Fibroblast of mammary gland (primary cell): Measurements from ENCODE around the gene ITGAD.

Experiments used
- DNase-seq: peaks from one replicate; pipeline ENCODE4 v3.0.0-alpha.2; 2010; ENCODE audit warnings: low read depth
- H3K4me3 ChIP-seq: 2 replicates; pipeline ENCODE4 v1.5.1; 2011; ENCODE audit warnings: low read depth, mild to moderate bottlenecking, low read length, moderate library complexity; ENCODE audit not compliant: control insufficient read depth
- CTCF ChIP-seq: conservative IDR thresholded peaks from 2 replicates; pipeline ENCODE4 v1.5.1; 2011; ENCODE audit warnings: low read depth, low read length, inconsistent platforms; ENCODE audit not compliant: control insufficient read depth, insufficient read depth

ITGAD gene

GRCh38 chr16:31402687-31403086, 9.6 kb downstream of the ITGAD start:
- TF ChIP-seq CTCF, result no peak
- no peak overlapping the region for H3K4me3 ChIP-seq
- peak; percentile 21 for DNase-seq

- peak overlapping the region; percentile 69 for H3K4me3 ChIP-seq
- TF ChIP-seq CTCF, result no peak
These were observed 10.6 kb downstream of the ITGAD start for GRCh38 chr16:31403590-31404352.

GRCh38 chr16:31404353-31405064, 11.4 kb downstream of the ITGAD start:
- H3K4me3 ChIP-seq, result peak overlapping the region; percentile 69
- no peak for TF ChIP-seq CTCF
- peak; percentile 73 for DNase-seq

More at GRCh38 chr16:31403590-31404352, 10.6 kb downstream of the ITGAD start:
- no peak for DNase-seq

- TF ChIP-seq CTCF, result no peak
- H3K4me3 ChIP-seq, result no peak overlapping the region
- DNase-seq, result no peak
These were observed 14.3 kb downstream of the ITGAD start for GRCh38 chr16:31407406-31407805.

GRCh38 chr16:31409433-31409832, 16.3 kb downstream of the ITGAD start:
- TF ChIP-seq CTCF, result no peak
- peak; percentile 53 for DNase-seq
- no peak overlapping the region for H3K4me3 ChIP-seq

GRCh38 chr16:31410082-31410481, 16.9 kb downstream of the ITGAD start:
- no peak overlapping the region for H3K4me3 ChIP-seq
- DNase-seq, result no peak
- no peak for TF ChIP-seq CTCF
